ENCODE results near the gene SMU1.

The SMU1 gene

GRCh38 chr9:33076046-33077004 lies at the start of gene SMU1:
Gene SMU1, minus strand, starts transcription at chr9:33076674. Its CDS starts 66 bp downstream, at chr9:33076608.
- peak; percentile 85 to 93 for DNase-seq (ENCODE audit: low read depth in 2 of 2)

GRCh38 chr9:33125461-33125860 lies 49.0 kb upstream of the SMU1 start:
- DNase-seq (ENCODE audit: low read depth in 2 of 2): no peak

- DNase-seq (ENCODE audit: low read depth in 2 of 2): no peak
These were observed 48.4 kb upstream of the SMU1 start for GRCh38 chr9:33124751-33125381.

- no peak for DNase-seq (ENCODE audit: low read depth in 2 of 2)
These were observed 47.6 kb upstream of the SMU1 start for GRCh38 chr9:33124046-33124445.

- DNase-seq (ENCODE audit: low read depth in 2 of 2): no peak
These were observed 47.0 kb upstream of the SMU1 start for GRCh38 chr9:33123407-33124031.

GRCh38 chr9:33120620-33121019 lies 44.1 kb upstream of the SMU1 start:
- DNase-seq (ENCODE audit: low read depth in 2 of 2): no peak

GRCh38 chr9:33117796-33118195 lies 41.3 kb upstream of the SMU1 start:
- no peak for DNase-seq (ENCODE audit: low read depth in 2 of 2)

GRCh38 chr9:33117306-33117705 lies 40.8 kb upstream of the SMU1 start:
- no peak for DNase-seq (ENCODE audit: low read depth in 2 of 2)

- no peak for DNase-seq (ENCODE audit: low read depth in 2 of 2)
These were observed 40.4 kb upstream of the SMU1 start for GRCh38 chr9:33116860-33117259.

GRCh38 chr9:33114746-33115145 lies 38.3 kb upstream of the SMU1 start:
- DNase-seq (ENCODE audit: low read depth in 2 of 2): no peak

GRCh38 chr9:33113799-33114547 lies 37.5 kb upstream of the SMU1 start:
- no peak for DNase-seq (ENCODE audit: low read depth in 2 of 2)

GRCh38 chr9:33112094-33112493 lies 35.6 kb upstream of the SMU1 start:
- no peak for DNase-seq (ENCODE audit: low read depth in 2 of 2)

- no peak for DNase-seq (ENCODE audit: low read depth in 2 of 2)
These were observed 35.2 kb upstream of the SMU1 start for GRCh38 chr9:33111631-33112030.

- DNase-seq (ENCODE audit: low read depth in 2 of 2): no peak
These were observed 34.2 kb upstream of the SMU1 start for GRCh38 chr9:33110686-33111085.

GRCh38 chr9:33109850-33110595 lies 33.5 kb upstream of the SMU1 start:
- DNase-seq (ENCODE audit: low read depth in 2 of 2): no peak

- DNase-seq (ENCODE audit: low read depth in 2 of 2): no peak
These were observed 32.6 kb upstream of the SMU1 start for GRCh38 chr9:33109097-33109496.

GRCh38 chr9:33108472-33108871 lies 32.0 kb upstream of the SMU1 start:
- DNase-seq (ENCODE audit: low read depth in 2 of 2): no peak

GRCh38 chr9:33107762-33108161 lies 31.3 kb upstream of the SMU1 start:
- DNase-seq (ENCODE audit: low read depth in 2 of 2): no peak

- no peak for DNase-seq (ENCODE audit: low read depth in 2 of 2)
These were observed 30.6 kb upstream of the SMU1 start for GRCh38 chr9:33106827-33107621.

- no peak for DNase-seq (ENCODE audit: low read depth in 2 of 2)
These were observed 29.9 kb upstream of the SMU1 start for GRCh38 chr9:33106372-33106771.

Data from activated CD8-positive, alpha-beta memory T cell treated with anti-CD3 and anti-CD28 coated beads for 4 hours (primary cell).